GM12874 (cell line): ENCODE measurements around the gene LYSMD2.

ENCODE experiments used
- TF ChIP-seq, protein P1 (sequence below): IDR thresholded peaks from 2 replicates; pipeline ENCODE4 v1.5.1; 2011; ENCODE audit warnings: low read depth, mild to moderate bottlenecking, control low read depth, low read length, moderate library complexity; ENCODE audit not compliant: insufficient read depth

LYSMD2 gene, protein sequence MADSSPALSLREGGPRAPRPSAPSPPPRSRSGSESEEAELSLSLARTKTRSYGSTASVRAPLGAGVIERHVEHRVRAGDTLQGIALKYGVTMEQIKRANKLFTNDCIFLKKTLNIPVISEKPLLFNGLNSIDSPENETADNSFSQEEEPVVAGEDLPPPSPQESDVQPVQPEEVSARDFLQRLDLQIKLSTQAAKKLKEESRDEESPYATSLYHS

DNA sequence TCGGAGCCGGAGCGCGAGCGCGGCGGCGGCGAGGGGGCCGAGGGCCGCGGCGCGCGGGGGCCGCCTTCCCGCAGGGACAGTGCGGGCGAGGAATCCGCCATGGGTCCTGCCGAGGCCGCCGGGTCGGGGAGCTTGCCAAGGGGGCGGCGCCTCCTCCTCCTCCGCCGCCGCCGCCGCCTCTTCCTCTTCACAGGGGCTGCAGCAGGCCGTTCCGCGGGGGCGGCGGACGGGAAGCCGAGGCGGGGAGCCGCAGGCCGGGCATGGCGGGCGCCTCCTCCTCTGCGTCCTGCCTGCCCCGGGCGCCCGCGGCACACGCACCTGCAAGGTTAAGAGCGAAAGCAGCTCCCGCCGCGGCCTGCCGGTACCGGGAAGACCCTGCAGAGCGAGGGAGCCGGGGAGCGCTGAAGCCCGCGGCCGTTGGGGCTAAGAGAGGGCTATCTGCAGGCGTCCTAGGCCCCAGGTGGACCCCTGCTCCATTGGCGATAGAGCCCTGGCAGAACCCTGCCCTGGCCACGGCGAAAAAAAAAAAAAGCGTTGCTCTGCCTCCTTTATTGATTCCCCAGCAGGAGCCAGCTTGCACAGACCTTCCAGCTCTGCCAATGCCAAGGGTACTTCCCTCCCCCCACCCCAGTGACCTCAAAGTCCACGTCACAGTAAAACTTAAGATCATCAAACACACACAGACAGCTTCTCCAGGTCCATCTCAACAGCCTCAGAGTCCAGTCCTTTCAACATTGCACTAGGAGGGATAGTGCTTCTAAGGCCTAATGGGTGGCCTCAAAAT is at the start of gene LYSMD2:
LYSMD2 (minus strand) TSS at position 134 of the 784 bp plus-strand sequence; CDS start at position 101, 33 bp downstream.
- TF ChIP-seq, protein P1, sequence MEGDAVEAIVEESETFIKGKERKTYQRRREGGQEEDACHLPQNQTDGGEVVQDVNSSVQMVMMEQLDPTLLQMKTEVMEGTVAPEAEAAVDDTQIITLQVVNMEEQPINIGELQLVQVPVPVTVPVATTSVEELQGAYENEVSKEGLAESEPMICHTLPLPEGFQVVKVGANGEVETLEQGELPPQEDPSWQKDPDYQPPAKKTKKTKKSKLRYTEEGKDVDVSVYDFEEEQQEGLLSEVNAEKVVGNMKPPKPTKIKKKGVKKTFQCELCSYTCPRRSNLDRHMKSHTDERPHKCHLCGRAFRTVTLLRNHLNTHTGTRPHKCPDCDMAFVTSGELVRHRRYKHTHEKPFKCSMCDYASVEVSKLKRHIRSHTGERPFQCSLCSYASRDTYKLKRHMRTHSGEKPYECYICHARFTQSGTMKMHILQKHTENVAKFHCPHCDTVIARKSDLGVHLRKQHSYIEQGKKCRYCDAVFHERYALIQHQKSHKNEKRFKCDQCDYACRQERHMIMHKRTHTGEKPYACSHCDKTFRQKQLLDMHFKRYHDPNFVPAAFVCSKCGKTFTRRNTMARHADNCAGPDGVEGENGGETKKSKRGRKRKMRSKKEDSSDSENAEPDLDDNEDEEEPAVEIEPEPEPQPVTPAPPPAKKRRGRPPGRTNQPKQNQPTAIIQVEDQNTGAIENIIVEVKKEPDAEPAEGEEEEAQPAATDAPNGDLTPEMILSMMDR: no peak

DNA sequence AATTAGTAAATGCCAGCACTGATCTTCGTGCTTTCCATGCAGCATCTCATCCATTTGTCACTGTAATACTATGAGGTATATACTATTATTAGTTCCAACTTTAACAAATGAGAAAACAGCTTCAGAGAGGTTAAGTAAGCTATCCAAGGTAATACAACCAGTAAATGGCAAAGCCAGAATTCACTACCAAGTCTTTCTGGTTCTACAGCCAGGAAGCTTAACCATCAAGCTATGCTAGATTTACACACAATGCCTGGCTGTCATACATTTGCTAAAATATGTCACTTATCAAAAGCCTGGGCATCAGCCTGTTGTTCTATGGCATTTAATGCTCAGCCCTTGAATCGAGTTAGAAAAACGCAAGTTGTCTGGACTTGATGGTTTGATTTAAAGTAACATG is 46.5 kb upstream of the LYSMD2 start:
- TF ChIP-seq, protein P1: no peak

DNA sequence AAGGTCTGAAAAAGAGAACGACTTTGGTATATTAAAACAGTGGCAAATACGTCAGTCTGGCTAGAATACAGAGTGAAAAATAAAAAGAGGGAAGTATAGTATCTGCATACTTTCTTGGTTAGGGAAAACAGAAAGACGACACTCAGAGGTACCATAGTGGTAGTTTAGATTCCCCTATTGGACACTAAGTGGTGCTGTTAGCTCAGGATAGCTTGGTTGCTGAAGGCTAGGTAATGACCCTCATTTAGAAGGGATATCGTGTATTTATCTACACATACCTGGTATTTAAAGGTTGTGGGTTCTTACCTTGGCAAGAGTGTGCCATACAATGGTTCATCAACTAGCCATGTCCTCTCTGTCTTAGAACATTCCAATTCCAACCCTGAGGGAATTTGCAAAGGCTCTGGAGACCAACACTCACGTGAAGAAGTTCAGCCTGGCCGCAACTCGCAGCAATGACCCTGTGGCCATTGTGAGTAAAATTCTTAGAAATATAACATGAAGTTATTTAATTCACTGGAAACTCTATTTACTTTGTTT is 45.0 kb upstream of the LYSMD2 start:
- TF ChIP-seq, protein P1: 0 out of 2 replicates have a peak, but pooled peaks have one; percentile 14

DNA sequence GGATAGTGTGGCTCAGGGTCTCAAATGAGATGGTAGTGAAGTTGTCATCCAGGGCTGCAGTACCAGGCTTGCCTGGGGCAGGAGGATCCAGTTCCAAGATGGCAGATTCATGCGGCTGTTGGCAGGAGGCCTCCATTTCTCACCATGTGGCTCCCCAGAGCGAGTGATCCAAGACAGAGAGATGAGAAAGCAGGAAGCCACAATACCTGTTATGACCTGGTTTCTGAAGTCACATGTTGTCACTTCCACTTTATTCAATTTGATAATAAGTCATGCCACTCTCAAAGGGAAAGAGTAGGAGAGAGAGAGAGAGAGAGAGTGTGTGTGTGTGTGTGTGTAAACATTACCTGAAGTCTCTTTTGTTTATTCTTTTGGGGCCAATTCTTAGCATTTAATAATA is 44.1 kb upstream of the LYSMD2 start:
- TF ChIP-seq, protein P1: no peak

DNA sequence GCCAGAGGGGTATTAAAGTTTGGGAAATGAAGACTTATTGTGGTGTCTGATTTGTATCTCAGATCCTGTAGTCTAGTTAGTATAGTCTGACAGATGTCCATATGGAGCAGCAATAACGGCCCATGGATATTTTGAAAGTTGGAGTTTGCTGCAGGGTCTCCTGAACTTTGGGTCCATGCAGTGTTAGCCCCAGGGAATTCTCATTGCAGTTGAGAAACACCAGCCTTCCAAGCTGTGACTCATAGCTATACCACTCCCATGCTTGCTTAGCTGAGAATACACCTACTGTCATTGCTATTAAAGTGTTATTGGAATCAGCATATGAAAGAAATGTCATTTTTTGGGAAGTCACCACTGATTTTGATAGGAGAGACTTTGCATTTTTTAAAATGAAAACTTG is 43.2 kb upstream of the LYSMD2 start:
- TF ChIP-seq, protein P1: no peak

DNA sequence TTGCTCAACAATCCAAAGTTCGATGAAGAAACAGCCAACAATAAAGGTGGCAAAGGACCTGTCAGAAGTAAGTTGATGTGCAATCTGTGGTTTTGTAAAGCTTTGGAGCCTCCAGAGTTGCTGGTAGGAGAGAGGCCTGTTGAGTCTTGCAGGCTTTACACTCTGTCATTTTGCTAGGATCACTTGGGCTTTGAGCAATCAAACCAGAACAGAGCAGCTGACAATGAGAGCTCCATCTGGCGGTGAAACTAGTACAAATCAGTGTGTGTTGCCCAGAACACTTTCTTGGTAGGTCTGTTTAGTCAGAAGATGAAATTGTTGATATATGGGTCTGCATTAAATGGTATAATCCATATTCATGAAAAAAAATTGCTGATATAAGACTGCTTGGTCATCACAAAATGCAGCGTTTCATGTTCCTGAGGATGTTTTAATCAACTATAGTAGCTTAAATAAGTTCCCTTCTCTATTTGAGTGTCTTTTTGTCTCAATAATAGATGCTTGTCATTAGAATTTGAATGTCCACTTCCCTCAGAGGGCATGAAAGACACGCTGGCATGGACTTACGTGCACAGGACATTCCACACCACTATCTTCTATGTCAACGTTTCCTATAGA is 39.6 kb upstream of the LYSMD2 start:
- TF ChIP-seq, protein P1: peak; percentile 73
